ENCODE data around the gene EXD3.

EXD3 gene

DNA sequence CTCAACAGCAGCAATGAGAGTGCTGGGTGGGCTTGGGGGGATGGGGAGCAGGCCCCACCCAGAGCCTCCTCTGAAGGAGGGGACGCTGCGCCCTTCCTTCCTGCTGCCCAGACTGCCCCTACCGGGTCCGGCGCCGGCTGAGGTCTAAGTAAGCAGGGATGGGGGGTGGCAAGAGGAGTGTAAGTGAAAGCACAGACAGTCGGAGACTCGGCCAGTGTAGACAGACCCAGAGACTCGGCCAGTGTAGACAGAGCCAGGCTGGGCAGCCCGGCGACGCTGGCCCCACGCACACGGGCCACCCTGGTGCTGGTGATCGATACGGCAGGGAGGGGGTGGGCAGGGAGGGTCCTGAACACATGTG is 25.6 kb upstream of the EXD3 start:
- DNase-seq (ENCODE audit: low read depth in 2 of 2, low spot score in 1 of 2): no peak

DNA sequence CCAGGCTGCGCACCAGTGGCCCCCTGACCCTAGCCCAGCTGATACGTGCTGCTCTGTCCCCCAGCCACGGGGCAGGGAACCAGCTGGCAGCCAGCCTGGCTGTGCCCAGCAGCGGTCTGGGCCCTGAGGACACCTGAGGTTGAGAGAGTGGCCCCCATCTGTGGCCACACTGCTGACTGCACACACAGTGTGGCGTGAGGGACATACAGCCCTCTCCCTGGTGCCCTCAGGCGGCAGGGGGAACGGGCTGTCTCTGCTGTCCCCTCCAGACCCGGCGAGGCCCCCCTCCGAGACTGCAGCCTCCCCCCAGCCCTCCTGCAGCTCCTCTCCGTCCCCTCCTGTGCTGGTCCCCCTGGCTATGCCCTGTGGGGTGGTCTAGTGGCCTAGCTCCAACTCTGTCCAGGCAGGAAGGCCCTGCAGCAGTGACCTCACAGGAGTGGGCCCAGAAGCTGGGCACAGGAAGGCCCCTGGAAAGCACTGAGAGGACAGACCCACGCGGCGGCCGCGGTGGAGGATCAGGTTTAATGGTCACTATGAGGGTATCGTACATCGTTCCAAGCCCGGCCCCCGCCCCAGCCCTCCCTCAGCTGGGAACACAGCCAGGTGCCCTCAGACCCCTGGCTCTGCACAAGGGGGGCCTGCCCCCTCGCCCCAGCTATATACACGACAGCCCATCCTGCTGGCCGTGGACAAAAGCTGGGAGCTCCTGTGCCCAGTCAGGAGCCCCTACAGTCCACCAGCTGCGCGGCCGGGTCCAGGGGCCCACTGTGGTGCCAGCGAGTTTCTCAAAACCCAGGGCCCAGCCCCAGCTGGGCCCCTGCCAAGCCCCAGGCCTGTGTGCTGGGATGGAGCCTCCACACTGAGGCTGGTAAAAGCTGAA is 25.0 kb upstream of the EXD3 start:
- no peak for DNase-seq (ENCODE audit: low read depth in 2 of 2, low spot score in 1 of 2)

DNA sequence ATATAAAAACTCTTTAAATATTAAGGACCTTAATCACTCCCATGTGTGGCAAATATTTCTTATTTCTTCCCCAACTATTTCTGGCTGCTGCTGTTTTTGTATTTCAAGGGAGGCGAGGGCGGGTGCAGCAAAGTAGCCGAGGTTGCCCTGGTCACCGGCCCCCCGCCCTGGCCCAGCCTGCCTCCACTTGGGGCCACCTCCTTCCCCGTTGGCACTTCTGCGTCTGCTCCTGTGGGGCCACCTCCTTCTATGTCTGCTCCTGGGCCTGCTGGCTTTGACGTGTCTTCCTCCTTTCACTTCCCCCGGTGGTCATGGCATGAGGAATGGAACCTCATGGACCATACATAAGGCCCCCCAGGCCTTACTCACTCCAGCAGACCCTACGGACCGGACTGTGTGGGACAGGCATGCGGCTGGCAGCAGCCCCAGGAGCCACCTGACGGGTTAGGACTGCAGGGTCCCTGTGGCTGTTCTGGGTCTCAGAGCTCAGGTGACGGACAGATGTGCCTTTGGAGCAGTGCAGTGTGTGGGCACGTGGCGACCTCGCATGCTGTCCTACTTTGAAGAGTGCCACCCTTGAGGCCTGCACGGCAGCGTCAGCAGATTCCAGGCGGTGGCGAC is 24.0 kb upstream of the EXD3 start:
- DNase-seq (ENCODE audit: low read depth in 2 of 2, low spot score in 1 of 2): no peak

DNA sequence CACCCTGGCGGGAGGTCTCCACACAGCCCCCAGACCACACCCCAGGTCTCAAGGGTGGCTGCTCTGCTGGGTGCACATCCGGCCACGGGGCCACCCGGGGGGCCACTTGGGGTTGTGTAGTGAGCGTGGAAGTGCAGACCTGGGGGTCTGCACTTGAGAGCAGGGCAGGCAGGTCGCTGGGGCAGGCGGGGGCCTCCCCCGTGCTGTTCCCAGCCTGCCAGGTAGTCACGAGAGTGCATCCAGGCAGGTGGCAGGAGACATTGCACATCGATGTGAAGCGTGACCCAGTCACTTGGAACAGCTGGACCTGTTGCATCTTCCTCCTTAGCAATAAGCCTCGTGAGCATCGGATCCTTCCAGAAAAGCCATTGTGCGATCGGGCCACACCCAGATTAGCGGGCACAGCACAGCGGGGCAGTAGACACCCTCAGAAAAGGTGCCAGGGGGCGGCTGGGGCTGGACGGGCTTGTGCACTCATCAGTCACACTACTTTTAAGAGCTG is 23.0 kb upstream of the EXD3 start:
- DNase-seq (ENCODE audit: low read depth in 2 of 2, low spot score in 1 of 2): no peak

DNA sequence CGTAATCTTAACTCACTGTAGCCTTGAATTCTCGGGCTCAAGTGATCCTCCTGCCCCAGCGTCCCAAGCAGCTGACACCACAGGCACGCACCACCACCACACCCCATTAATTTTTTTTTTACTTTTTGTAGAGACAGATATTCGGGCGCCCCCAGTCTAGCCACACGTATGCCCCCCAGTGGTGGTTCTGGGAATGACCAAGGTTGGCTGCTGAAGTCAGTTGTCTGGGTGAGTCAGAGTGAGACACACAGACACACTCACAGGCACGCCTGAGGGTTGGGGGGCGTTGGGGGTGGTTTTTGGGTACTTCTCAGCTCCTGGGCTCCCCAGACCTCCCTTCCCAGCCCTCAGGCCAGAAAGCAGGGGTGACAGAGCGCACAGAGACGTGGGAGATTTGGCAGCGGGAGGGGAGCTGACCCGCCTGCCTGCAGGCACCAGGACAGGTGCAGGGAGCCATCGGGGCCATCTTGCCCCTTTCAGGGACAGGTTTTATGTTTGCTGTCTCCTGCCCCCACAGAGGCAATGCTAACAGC is 22.4 kb upstream of the EXD3 start:
- peak; percentile 70 to 72 for DNase-seq (ENCODE audit: low read depth in 2 of 2, low spot score in 1 of 2)

DNA sequence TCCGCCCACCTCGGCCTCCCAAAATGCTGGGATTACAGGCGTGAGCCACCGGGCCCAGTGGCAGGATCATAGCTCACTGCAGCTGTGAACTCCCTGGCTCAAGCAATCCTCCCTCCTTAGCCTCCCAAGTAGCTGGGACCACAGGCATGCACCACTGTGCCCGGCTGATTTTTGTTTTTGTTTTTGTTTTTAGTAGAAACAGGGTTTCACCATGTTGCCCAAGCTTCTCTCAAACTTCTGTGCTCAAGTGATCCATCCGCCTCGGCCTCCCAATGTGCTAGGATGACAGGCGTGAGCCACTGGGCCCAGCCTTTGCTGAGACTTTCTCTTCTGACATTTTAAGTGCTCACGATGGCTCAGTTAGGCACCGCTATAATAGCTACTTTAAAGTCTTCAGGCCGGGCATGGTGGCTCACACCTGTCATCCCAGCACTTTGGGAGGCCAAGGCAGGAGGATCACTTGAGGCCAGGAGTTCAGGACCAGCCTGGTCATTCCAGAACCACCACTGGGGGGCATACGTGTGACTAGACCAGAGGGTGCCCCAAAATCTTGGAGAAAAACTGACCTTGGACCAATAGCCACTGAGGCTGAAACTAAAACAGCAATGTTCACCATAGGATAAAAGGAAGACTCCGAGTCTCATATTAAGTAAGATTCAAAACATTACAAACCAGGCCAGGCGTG is 21.3 kb upstream of the EXD3 start:
- DNase-seq (ENCODE audit: low read depth in 2 of 2, low spot score in 1 of 2): no peak

DNA sequence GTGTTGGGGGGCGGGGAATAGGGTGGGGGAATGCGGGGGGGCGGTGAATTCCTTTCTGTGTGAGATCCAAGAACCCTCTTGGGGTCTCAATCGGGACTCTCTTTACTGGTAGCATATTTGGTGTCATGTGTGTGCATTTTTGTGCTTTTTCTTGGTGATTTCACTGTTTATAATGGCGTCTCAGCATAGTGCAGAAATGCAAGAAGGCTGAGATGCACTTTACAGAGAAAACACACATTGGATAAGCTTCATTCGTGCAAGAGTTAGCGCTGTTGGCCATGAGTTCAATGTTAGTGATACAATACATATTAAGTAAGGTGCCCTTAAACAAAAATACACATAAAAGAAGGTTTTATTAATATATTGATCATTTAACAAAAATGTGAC is 19.0 kb upstream of the EXD3 start:
- no peak for DNase-seq (ENCODE audit: low read depth in 2 of 2, low spot score in 1 of 2)

DNA sequence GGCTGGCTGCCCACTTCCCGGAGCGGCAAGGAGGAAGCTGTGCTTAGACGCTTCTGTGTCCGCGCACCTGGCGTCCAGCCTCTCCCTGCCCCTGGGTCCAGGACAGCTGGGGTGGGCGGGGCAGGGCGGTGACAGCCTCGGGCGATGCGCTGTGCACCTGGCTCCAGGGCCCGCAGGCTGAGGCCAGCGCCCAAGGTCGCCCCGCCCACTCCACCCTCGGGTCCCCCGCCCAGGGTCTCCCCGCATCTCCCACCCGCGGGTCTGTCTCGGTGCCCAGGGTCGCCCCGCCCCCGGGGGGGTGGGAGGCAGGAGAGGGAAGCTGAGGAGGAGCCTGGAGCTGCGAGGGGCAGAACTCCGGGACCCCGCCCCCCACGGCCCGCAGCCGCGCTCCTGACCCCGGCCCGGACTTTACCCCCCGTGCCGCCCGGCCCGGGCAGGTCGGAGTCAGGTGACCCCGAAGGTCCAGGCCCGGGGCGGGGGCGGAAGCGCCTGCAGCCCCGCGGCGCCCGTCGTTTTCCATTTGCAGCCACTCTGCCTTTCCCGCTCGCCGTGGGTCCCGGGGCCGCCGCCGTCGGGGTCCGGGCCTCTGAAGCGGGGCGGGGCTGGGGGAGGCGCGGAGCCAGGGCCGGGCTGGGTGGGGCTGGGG is 18.4 kb upstream of the EXD3 start, which contains the start of gene ENTPD8:
Gene ENTPD8, minus strand, starts transcription at position 69 of the 646 bp plus-strand sequence. CDS start 3,072 bp downstream, outside the sequence.
- no peak for DNase-seq (ENCODE audit: low read depth in 2 of 2, low spot score in 1 of 2)

DNA sequence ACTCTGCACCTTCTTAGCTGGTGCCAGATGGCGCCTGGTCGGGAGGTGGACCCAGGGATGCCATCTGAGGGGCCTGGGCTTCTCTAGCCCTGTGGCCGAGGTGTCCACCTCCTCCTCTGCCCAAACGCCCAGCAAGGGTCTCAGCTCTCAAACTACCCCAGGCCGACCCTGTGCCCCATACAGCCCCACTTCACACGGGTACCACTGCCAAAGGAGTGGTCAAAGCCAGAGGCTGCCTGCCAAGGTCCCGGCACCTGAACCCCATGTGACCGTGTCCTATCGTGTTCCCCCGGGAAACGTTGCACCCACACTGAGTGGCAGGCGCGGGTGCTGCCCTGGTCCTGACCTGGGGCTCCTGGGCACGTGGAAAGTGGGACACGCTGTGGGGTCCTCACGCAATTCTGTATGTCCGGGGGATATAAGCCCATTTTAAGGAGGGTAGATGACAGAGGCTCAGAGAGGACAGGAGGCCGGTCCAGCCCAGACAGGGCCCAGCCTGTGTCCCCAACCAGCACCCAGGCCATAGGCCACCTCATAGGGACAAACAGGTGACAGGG is 16.3 kb upstream of the EXD3 start:
- no peak for DNase-seq (ENCODE audit: low read depth in 2 of 2, low spot score in 1 of 2)

DNA sequence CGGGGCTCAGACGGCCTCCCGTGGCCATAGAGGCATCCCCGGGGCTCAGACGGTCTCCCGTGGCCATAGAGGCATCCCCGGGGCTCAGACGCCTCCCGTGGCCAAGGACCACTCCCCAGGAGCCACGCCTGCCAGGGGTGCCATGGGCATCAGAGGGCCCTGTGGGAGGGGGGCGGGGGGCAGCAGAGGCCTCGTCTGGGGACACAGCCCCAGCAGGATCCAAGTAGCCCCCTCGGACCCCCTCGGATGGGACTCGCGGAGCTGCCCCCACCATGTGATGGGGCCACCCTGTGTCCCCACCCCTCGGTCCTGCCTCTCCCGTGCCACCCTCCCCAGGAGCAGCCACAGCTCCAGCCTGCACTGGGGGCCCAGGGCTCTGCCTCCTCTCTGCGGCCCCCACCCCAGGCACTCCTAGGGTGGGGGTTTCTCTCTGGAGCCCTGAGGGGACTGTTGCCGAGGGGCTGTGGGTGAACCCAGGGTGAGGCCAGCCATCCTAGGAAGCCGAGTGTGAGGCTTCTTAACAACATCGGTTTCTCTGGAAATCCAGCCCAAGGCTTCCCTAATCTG is 15.7 kb upstream of the EXD3 start:
- DNase-seq (ENCODE audit: low read depth in 2 of 2, low spot score in 1 of 2): no peak

DNA sequence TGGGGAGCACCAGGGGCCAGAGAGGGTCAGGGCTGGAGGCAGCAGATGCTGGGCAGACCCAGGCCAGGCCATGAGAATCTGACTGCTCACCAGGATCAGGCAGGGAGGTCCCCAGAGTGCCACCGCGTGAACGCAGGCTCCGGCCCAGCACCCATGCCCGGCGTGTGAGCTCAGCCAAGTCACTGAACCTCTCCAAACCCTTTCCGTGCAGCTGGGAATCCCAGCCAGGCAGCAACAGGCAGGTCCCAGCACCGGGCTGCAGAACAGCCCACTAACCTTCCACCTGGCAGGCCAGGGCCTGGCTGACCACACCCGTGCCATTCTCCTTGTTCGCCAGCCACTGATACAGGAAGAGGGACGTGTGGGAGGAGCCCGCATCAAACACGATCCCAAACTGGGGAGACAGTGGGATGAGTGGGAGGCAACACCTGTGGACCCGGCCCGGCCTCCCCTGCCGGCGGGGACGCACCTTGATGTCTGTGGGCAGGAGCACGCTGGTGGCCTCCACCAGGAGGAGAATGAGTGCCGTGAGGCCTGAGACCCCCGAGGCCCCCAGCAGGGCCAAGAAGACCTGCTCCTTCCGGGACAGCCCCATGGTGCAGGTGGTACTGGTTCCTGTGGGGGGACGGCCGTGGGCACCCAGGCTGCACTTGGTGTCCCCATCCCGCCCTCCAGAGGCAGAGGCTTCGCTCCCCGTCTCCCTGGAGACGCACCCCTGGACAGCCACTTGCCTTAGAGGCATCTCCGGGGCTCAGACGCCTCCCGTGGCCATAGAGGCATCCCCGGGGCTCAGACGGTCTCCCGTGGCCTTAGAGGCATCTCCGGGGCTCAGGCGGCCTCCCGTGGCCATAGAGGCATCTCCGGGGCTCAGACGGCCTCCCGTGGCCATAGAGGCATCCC is 15.0 kb upstream of the EXD3 start:
- no peak for DNase-seq (ENCODE audit: low read depth in 2 of 2, low spot score in 1 of 2)

DNA sequence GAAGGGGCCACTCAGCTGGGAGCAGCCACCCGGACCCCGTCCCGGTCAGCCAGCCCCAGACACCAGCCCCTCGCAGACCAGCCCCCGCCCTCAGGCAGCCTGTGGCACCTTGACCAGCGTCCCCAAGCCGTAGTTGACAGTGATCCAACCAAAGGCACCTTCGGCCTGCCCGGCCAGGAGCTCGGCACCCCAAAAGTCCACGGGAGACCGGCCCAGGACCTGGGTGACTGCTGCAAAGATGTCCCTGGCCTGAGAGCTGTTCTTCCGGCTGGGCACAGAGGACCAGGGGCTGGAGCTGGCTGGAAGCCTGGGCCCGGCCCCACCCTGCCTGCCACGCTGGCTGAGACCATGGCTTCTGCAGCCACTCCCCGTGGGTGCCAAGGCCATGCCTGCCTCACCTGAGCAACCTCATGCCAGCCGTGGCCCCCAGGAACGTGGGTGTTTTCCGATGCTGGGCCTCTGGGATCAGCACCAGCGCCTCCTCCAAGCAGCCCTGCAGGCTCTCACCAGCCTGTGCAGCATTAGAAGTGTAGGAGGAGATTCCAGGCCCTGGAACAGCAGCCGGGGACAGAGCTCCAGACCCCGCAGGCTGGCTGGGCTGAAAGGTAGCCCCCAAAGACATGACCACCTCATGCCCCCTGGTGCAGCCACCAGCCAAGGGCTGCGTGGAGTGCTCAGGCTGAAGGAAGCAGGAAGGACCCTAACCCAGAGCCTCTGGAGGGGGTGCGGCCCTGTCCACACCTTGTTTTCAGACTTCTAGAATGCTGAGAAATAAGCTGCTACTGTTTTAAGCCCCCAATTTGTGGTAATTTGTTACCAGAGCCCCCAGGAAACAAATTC is 14.0 kb upstream of the EXD3 start:
- DNase-seq (ENCODE audit: low read depth in 2 of 2, low spot score in 1 of 2): no peak

DNA sequence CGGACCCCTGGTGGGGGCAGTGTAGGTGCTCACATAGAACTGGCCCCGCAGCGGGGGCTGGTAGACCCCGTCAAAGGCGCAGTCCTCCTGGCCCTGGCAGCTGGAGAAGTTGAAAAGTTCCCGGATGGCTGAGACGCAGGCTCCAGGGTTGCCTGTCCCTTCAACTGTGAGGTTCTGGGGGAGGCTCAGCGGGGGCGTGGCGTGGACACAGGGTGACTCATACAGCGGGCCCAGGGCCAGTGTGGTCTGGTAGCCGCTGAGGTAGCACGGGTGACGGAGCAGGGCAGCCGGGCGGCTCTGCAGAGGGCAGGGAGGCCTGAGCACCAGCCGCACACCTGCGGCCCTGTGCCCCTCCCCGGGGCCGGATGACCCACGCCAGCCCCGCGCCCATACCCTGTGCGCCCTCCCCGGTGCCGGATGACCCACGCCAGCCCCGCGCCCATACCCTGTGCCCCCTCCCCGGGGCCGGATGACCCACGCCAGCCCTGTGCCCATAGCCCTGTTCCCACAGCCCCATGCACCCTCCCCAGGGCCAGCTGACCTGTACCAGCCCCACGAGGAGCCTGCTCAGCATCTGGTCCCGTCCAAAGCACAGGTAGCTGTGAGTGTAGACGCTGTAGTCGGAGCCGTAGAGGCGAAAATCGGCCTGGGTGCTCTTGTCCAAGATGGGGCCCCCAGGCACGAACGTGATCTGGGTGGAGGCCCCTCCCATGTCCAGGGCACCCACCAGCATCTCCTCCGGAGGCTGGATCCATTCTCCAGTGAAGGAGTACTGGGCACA is 13.2 kb upstream of the EXD3 start:
- DNase-seq (ENCODE audit: low read depth in 2 of 2, low spot score in 1 of 2): no peak

DNA sequence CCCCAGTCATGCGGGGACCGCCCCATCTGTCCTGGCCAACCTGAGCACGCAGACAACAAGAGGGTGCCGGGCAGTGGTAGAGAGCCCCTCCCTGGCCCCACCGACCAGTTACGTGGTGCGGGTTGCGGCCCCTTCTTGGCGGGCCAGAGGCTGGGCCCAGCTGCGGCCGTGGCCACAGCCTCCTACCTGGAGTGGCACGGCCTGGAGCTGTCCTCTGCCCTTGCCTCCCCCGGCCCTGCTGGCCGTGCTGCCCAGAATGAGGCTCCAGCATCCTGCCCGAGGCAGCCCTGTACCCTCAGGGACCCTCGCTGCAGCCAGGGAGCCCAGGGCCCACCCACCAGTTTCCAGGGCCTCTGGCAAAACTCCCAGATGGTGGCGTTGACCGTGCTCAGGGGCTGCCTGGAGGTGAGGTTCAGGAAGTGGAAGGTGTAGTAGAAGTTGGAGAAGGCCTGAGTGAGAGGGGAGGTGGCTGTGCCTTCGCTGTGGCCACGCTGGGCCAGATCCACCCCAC is 12.5 kb upstream of the EXD3 start:
- no peak for DNase-seq (ENCODE audit: low read depth in 2 of 2, low spot score in 1 of 2)

DNA sequence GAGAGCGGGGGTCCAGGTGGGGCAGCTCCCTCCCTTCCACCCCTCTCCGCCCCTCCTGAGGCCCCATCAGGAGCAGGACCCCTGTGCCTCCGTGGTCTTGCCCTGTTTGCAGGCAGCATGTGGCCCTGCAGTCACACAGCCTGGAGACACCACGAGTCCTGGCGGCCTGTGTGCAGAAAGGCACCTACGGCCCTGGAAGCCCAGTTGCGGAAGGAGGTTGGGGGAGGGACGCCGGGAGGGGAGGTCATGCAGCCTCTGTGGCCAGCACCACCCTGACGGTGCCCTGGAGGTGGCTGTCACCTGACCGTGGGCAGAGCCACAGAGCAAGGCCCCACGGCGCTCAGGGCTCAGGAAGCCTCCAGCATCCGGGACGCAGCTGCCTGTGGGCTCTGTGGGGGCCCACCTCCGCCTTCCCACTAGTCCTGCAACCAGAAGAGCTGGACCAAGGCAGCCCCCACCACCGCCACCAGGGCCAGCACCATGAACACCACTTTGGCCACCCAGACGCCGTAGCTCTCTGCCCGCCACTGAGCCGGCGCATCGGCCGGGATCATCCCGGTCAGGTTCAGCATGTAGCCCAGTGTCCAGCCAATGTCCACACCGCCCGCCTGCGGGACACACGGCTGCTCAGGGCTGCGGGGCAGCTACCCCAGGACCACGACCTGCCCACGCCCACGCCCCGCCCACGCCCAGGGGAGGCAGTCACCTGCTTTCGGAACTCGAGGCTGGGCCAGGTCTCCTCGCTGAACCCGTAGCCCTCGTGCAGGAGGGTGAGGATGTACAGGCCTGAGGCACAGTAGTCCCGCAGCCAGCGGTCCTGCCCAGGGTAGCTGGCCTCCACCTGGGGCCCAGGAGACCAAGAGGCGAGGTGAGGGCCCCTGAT is 11.8 kb upstream of the EXD3 start:
- no peak for DNase-seq (ENCODE audit: low read depth in 2 of 2, low spot score in 1 of 2)

DNA sequence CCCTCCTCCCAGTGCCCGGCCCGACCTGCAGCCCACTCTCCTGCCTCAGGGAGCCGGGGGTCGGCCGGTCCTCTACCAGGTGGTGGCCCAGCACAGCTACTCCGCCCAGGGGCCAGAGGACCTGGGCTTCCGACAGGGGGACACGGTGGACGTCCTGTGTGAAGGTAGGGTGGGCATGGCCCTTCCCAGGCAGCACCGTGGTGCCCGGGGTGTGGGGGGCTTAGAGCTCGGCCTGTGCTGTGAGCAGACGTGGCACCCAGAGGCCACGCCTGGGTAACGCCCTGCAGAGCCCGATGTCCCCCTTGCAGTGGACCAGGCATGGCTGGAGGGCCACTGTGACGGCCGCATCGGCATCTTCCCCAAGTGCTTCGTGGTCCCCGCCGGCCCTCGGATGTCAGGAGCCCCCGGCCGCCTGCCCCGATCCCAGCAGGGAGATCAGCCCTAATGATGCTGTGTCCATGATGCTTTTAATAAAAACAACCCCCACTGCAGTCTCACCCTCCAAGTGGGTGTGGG is 11.0 kb upstream of the EXD3 start:
- DNase-seq (ENCODE audit: low read depth in 2 of 2, low spot score in 1 of 2): no peak
